GM06990 (cell line): ENCODE data around the gene PLD4.
"Not testable (repeated sequence)": the region's sequence is repeated elsewhere in the genome, so short reads cannot be mapped to it uniquely, and the experiment has no call there.

Experiments
- DNase-seq: peaks from one replicate; pipeline ENCODE4 v3.0.0-alpha.2; 2011; ENCODE audit not compliant: insufficient read length; ENCODE audit errors: extremely low read depth
- H3K27me3 ChIP-seq: replicated peaks from 2 replicates; pipeline ENCODE4 v1.6.0; 2011; ENCODE audit warnings: low read length; ENCODE audit not compliant: control insufficient read depth, insufficient read depth
- H3K36me3 ChIP-seq: 2 replicates; pipeline ENCODE4 v1.5.1; 2011; ENCODE audit warnings: low read length; ENCODE audit not compliant: control insufficient read depth, insufficient read depth
- H3K4me3 ChIP-seq: replicated peaks from 2 replicates; pipeline ENCODE4 v1.5.1; 2011; ENCODE audit warnings: low read depth, mild to moderate bottlenecking, control low read depth, low read length
- CTCF ChIP-seq: IDR thresholded peaks from 2 replicates; pipeline ENCODE4 v1.5.1; 2011; ENCODE audit warnings: low read length, control low read depth, mild to moderate bottlenecking, inconsistent platforms; ENCODE audit not compliant: insufficient read depth, poor library complexity, severe bottlenecking

PLD4 gene

GRCh38 chr14:104881369-104881979 is 43.2 kb upstream of the PLD4 start:
- H3K4me3 ChIP-seq, result no peak overlapping the region
- peak; percentile 4 for DNase-seq
- TF ChIP-seq CTCF, result no peak
- no peaks in the 10 kb centered on the region; the same call in none of the 2 replicates for H3K27me3 ChIP-seq
- H3K36me3 ChIP-seq, result no peaks in the 10 kb centered on the region

GRCh38 chr14:104882325-104882973 is 42.2 kb upstream of the PLD4 start:
- H3K4me3 ChIP-seq, result no peak overlapping the region
- peak; percentile 20 for DNase-seq
- H3K36me3 ChIP-seq, result no peaks in the 10 kb centered on the region
- H3K27me3 ChIP-seq, result no peaks in the 10 kb centered on the region; the same call in none of the 2 replicates
- no peak for TF ChIP-seq CTCF

- Histone ChIP-seq H3K27me3 (no peaks in the 10 kb centered on the region; the same call in none of the 2 replicates), H3K4me3 (no peak overlapping the region), H3K36me3 (no peaks in the 10 kb centered on the region)
- TF ChIP-seq CTCF, result no peak
- peak; percentile 7 for DNase-seq
Observed at GRCh38 chr14:104882991-104883660, 41.6 kb upstream of the PLD4 start.

- Histone ChIP-seq H3K27me3 (no peaks in the 10 kb centered on the region; the same call in none of the 2 replicates), H3K36me3 (no peaks in the 10 kb centered on the region), H3K4me3 (no peak overlapping the region)
- peak; percentile 9 for DNase-seq
- no peak for TF ChIP-seq CTCF
Observed at GRCh38 chr14:104883681-104884361, 40.9 kb upstream of the PLD4 start.

GRCh38 chr14:104884381-104884780 is 40.3 kb upstream of the PLD4 start:
- H3K4me3 ChIP-seq, H3K36me3 ChIP-seq, H3K27me3 ChIP-seq, DNase-seq: not testable (repeated sequence)
